ENCODE results near the gene SAMD10.
A peak's percentile ranks its signal among the peaks of the same experiment; 100 is the strongest.
"Not testable (repeated sequence)": the region's sequence is repeated elsewhere in the genome, so short reads cannot be mapped to it uniquely, and the experiment has no call there.

The SAMD10 gene

GRCh38 chr20:63973636-63974401 is 5.6 kb downstream of the SAMD10 start:
- peak overlapping the region; percentile 62 for H3K27ac ChIP-seq
- TF ChIP-seq CTCF (conservative IDR thresholded peaks at IDR 0.05; ENCODE audit: low read depth), result peak; percentile 100
- ChIA-PET POLR2A (ENCODE audit: low non-redundant PET) (interaction anchor here (0.5 to 0.6 kb wide), 2 partner anchors 106 to 109 kb away, joined by 3 read pairs; partner anchors contain the start of gene TPD52L2), CTCF (interaction anchor here (0.5 to 2.6 kb wide), 61 partner anchors 8 to 1286 kb away, joined by 3 to 18 read pairs (median 4); partner anchors contain the start of genes LKAAEAR1, PTK6, RGS19 and TPD52L2)
- DNase-seq (ENCODE audit: low spot score), result peak; percentile 86

GRCh38 chr20:63973160-63973479 is 6.3 kb downstream of the SAMD10 start:
- CTCF ChIA-PET, result interaction anchor here (0.6 to 2.6 kb wide), 25 partner anchors 12 to 429 kb away, joined by 3 to 18 read pairs (median 6); partner anchors contain the start of genes RGS19, TPD52L2 and UCKL1
- no peak for DNase-seq (ENCODE audit: low spot score)
- no peak for TF ChIP-seq CTCF (conservative IDR thresholded peaks at IDR 0.05; ENCODE audit: low read depth)
- H3K27ac ChIP-seq, result peak overlapping the region; percentile 62
- POLR2A ChIA-PET (ENCODE audit: low non-redundant PET), result no interaction called here

GRCh38 chr20:63972312-63973159 is 6.9 kb downstream of the SAMD10 start:
- no peak for DNase-seq (ENCODE audit: low spot score)
- TF ChIP-seq CTCF (conservative IDR thresholded peaks at IDR 0.05; ENCODE audit: low read depth), result no peak
- POLR2A ChIA-PET (ENCODE audit: low non-redundant PET), result no interaction called here
- CTCF ChIA-PET, result interaction anchor here (0.6 to 2.6 kb wide), 7 partner anchors 15 to 269 kb away, joined by 3 to 18 read pairs (median 9); partner anchors contain the start of genes TPD52L2 and UCKL1
- peak overlapping the region; percentile 62 for H3K27ac ChIP-seq

DNA sequence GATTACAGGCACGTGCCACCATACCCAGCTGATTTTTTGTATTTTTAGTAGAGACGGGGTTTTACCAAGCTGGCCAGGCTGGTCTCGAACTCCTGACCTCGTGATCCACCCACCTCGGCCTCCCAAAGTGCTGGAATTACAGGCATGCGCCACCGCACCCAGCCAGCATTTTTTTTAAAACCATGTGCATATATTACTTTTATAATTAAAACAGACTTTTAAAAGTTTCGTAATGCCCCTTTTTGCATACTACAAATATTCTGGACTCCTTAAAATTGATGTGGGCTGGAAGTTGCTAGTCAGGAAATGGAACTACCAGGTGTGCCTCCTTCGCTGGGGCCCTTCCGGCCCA is 7.5 kb downstream of the SAMD10 start:
- peak overlapping the region; percentile 20 for H3K27ac ChIP-seq
- not testable (repeated sequence) for DNase-seq (ENCODE audit: low spot score)
- ChIA-PET CTCF (interaction anchor here (0.6 to 1.1 kb wide), 2 partner anchors 15 to 185 kb away, joined by 4 read pairs; no protein-coding TSS in a partner anchor), POLR2A (ENCODE audit: low non-redundant PET) (interaction anchor here (0.7 kb wide), 1 partner anchor 82 kb away, joined by 8 read pairs; no protein-coding TSS in a partner anchor)

GRCh38 chr20:63970714-63971431 is 8.6 kb downstream of the SAMD10 start:
- CTCF ChIA-PET, result interaction anchor here (1.1 kb wide), 1 partner anchor 14 kb away, joined by 4 read pairs; no protein-coding TSS in a partner anchor
- TF ChIP-seq CTCF (conservative IDR thresholded peaks at IDR 0.05; ENCODE audit: low read depth), result no peak

DNA sequence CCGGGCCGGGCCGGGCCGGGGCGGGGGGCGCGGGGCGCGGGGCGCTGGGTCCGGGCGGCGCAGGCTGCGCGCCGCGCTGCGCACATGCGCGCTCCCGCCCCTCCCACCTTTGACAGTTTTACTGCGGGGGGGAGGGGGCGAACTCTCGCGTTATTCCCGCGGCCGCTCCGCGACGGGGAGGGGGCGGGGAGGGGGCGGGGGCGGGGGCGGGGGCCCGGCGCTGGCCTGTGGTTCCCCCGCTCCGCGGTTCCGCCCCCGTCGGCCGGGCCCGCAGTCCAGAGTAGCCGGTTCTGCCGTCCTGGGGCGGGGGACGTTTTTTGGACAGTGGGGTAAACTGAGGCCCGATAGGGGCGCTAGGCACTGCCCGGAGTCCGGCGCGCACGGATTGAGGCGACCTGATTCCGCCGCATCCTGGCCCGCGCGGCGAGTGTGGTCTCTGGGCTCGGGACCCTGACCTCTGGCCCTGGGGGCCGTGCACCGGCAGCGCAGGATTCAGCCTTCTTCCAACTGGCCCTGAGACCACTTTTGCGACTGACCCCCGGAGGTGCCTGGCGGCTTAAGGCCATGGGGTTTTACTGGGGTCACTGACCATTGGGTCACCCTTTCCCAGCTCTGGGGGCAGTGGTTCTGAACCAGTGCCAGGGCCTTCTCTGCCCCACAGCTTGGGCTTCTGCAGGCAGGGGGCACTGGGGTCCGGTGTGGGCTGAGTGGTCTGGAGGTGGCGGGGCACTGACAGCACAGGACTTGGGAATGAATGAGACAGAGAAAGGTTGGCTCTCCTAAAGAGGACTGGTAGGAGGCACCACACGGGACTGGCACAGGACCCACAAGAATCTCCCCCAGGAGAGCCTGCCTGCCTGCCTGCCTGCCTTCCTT is 9.4 kb downstream of the SAMD10 start, which contains the start of gene ZNF512B:
TSS of gene ZNF512B (minus strand) at position 93 of the 876 bp plus-strand sequence. CDS start 1,980 bp downstream, outside the sequence.
- peak; percentile 96 for DNase-seq (ENCODE audit: low spot score)
- POLR2A ChIA-PET (ENCODE audit: low non-redundant PET), result no interaction called here

More at GRCh38 chr20:63970714-63971431, 8.6 kb downstream of the SAMD10 start:
- peak overlapping the region; percentile 66; the same call in 1 of the 2 replicates for H3K27ac ChIP-seq
- DNase-seq (ENCODE audit: low spot score), result no peak
- POLR2A ChIA-PET (ENCODE audit: low non-redundant PET), result interaction anchor here (0.7 kb wide), 1 partner anchor 83 kb away, joined by 8 read pairs; no protein-coding TSS in a partner anchor

More for the DNA sequence above, 9.4 kb downstream of the SAMD10 start, which contains the start of gene ZNF512B:
- CTCF ChIA-PET, result no interaction called here
- no peak for TF ChIP-seq CTCF (conservative IDR thresholded peaks at IDR 0.05; ENCODE audit: low read depth)
- H3K27ac ChIP-seq, result peak within 1 kb of the TSS; percentile 66

Measured in RWPE1 (cell line).